Panc1 (cell line): Measurements from ENCODE around the gene CDH12. TPM values are rescaled to one million over a fixed set of nuclear protein-coding genes. Genes with fewer than 3 reads are reported as not detected.
"Not testable (repeated sequence)": the region's sequence is repeated elsewhere in the genome, so short reads cannot be mapped to it uniquely, and the experiment has no call there.

Experiments used
- ATAC-seq: fragments of 200-7000 bp; cut with Tn5 transposase; 2 replicates; pipeline ENCODE4 v1.9.1; 2020; ENCODE audit warnings: mild to moderate bottlenecking, moderate library complexity
- BruUV-seq: library from RNA; stranded (reverse); fragments of 400-500 nt; replicated peaks from 2 replicates; lab custom pipeline; 2021; lab: Mats Ljungman, UMichigan
- CTCF ChIA-PET: fragments of 300-600 bp; sonication (Branson Sonifier 250); formaldehyde crosslinking; loops from one replicate; lab custom pipeline; 2022; ENCODE audit warnings: antibody characterized with exemption; lab: Charles Lee
- POLR2A ChIA-PET: fragments of 300-600 bp; sonication (Branson Sonifier 250); formaldehyde crosslinking; loops from one replicate; lab custom pipeline; 2022; ENCODE audit warnings: antibody characterized with exemption; lab: Charles Lee
- DNase-seq: peaks from one replicate; pipeline ENCODE4 v3.0.0-alpha.2; 2010; ENCODE audit warnings: low read depth, low spot score
- H3K27ac ChIP-seq: 2 replicates; pipeline ENCODE4 v1.5.1; 2011; ENCODE audit warnings: mild to moderate bottlenecking, low read length, inconsistent platforms
- H3K27me3 ChIP-seq: fragments of 200-500 bp; sonication (Bioruptor generic); 2 replicates; pipeline ENCODE4 v1.6.0; 2014; ENCODE audit warnings: low read length, inconsistent platforms; ENCODE audit not compliant: control insufficient read depth, insufficient read depth
- H3K36me3 ChIP-seq: fragments of 200-500 bp; sonication (Bioruptor generic); 2 replicates; pipeline ENCODE4 v1.5.1; 2014; ENCODE audit warnings: inconsistent platforms, mild to moderate bottlenecking, low read length, moderate library complexity; ENCODE audit not compliant: control insufficient read depth, insufficient read depth
- H3K4me1 ChIP-seq: 2 replicates; pipeline ENCODE4 v1.5.1; 2011; ENCODE audit warnings: inconsistent platforms, mild to moderate bottlenecking, low read length, moderate library complexity; ENCODE audit not compliant: control insufficient read depth, insufficient read depth
- H3K4me3 ChIP-seq, 2 experiments: 2 replicates each; pipeline ENCODE4 v1.5.1; 2011 to 2012; ENCODE audit warnings: low read depth in 2 of 2, low read length in 2 of 2, mild to moderate bottlenecking in 2 of 2, inconsistent platforms in 1 of 2, moderate library complexity in 1 of 2
- H3K9me3 ChIP-seq: fragments of 200-500 bp; sonication (Bioruptor generic); 2 replicates; pipeline ENCODE4 v1.5.1; 2014; ENCODE audit warnings: low read depth, mild to moderate bottlenecking, inconsistent platforms, low read length, moderate library complexity; ENCODE audit not compliant: control insufficient read depth, insufficient read depth
- POLR2AphosphoS5 ChIP-seq: IDR thresholded peaks from 2 replicates; pipeline ENCODE4 v1.6.1; 2012; ENCODE audit warnings: mild to moderate bottlenecking, low read depth, low read length, moderate library complexity
- SIN3A ChIP-seq: IDR thresholded peaks from 2 replicates; pipeline ENCODE4 v1.6.1; 2012; ENCODE audit warnings: low read depth, mild to moderate bottlenecking, low read length, moderate library complexity, borderline replicate concordance; ENCODE audit not compliant: insufficient read depth
- TCF7L2 ChIP-seq: IDR thresholded peaks from 2 replicates; pipeline ENCODE4 v1.6.1; 2011; ENCODE audit warnings: mild to moderate bottlenecking, low read depth, low read length, inconsistent platforms
- in situ Hi-C: cut with HindIII; loops from 2 replicates; pipeline ENCODE4 v1.10.0; 2016; ENCODE audit warnings: low sequenced_read_pairs, low pct_unique_long_range_greater_than_20kb
- intact Hi-C: fragments of 100-400 bp; cut with micrococcal nuclease; formaldehyde crosslinking; loops from one replicate; pipeline ENCODE4 v1.10.0; 2022; ENCODE audit not compliant: unreplicated experiment
- total RNA-seq: library from RNA; stranded (reverse); gene quantifications from one replicate; pipeline ENCODE4 v1.2.1, GENCODE V29; 2021; ENCODE audit not compliant: unreplicated experiment
- TF ChIP-seq, protein P1 (sequence below): fragments of 450-650 bp; IDR thresholded peaks from 2 replicates; pipeline ENCODE4 v1.5.1; 2017; ENCODE audit warnings: mild to moderate bottlenecking
- TF ChIP-seq, protein P2 (sequence below), 2 experiments: IDR thresholded peaks; 2 replicates each; pipeline ENCODE4 v1.6.1; 2011 to 2012; ENCODE audit warnings: low read depth in 2 of 2, control low read depth in 1 of 2, low read length in 1 of 2, mild to moderate bottlenecking in 1 of 2, moderate library complexity in 1 of 2; ENCODE audit not compliant: insufficient read depth in 1 of 2

The CDH12 gene
- total RNA-seq, 1 experiment from 2014 or later: not detected

DNA sequence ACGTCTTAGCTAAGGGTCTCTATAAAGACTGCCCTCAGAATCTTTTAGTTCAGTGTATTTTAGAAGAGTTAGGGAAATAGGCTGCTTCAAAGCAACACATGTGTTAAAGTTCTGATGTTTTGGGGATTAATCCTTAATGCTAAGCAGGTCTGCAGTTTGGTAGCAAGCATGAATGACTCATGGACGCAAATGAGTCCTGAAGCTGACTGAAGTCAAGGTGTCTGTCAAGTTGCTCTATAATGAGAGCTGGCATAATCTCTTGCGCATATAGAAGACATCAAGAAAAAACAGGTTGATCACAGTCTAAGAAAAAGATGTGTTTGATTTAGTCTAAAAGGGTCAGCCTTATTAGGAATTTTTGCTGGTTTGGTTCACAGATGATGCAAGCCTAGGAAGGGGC is 630.1 kb downstream of the CDH12 start:
- Histone ChIP-seq H3K9me3 (no peaks in the 10 kb centered on the region), H3K27me3 (no peaks in the 10 kb centered on the region), H3K36me3 (no peaks in the 10 kb centered on the region), H3K4me3 (no peak overlapping the region), H3K4me1 (no peaks in the 10 kb centered on the region), H3K27ac (no peak overlapping the region)
- intact Hi-C loops (no loop called here), in situ Hi-C loops (no loop called here)
- no peak for ATAC-seq
- no peak for DNase-seq
- CTCF ChIA-PET: no interaction called here
- TF ChIP-seq, protein P1, sequence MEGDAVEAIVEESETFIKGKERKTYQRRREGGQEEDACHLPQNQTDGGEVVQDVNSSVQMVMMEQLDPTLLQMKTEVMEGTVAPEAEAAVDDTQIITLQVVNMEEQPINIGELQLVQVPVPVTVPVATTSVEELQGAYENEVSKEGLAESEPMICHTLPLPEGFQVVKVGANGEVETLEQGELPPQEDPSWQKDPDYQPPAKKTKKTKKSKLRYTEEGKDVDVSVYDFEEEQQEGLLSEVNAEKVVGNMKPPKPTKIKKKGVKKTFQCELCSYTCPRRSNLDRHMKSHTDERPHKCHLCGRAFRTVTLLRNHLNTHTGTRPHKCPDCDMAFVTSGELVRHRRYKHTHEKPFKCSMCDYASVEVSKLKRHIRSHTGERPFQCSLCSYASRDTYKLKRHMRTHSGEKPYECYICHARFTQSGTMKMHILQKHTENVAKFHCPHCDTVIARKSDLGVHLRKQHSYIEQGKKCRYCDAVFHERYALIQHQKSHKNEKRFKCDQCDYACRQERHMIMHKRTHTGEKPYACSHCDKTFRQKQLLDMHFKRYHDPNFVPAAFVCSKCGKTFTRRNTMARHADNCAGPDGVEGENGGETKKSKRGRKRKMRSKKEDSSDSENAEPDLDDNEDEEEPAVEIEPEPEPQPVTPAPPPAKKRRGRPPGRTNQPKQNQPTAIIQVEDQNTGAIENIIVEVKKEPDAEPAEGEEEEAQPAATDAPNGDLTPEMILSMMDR: no peak
- TF ChIP-seq TCF7L2 (no peak), SIN3A (no peak), POLR2AphosphoS5 (no peak)
- TF ChIP-seq, protein P2, sequence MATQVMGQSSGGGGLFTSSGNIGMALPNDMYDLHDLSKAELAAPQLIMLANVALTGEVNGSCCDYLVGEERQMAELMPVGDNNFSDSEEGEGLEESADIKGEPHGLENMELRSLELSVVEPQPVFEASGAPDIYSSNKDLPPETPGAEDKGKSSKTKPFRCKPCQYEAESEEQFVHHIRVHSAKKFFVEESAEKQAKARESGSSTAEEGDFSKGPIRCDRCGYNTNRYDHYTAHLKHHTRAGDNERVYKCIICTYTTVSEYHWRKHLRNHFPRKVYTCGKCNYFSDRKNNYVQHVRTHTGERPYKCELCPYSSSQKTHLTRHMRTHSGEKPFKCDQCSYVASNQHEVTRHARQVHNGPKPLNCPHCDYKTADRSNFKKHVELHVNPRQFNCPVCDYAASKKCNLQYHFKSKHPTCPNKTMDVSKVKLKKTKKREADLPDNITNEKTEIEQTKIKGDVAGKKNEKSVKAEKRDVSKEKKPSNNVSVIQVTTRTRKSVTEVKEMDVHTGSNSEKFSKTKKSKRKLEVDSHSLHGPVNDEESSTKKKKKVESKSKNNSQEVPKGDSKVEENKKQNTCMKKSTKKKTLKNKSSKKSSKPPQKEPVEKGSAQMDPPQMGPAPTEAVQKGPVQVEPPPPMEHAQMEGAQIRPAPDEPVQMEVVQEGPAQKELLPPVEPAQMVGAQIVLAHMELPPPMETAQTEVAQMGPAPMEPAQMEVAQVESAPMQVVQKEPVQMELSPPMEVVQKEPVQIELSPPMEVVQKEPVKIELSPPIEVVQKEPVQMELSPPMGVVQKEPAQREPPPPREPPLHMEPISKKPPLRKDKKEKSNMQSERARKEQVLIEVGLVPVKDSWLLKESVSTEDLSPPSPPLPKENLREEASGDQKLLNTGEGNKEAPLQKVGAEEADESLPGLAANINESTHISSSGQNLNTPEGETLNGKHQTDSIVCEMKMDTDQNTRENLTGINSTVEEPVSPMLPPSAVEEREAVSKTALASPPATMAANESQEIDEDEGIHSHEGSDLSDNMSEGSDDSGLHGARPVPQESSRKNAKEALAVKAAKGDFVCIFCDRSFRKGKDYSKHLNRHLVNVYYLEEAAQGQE (IDR thresholded peaks at IDR 0.05; ENCODE audit: insufficient read depth in 1 of 2, low read depth in 2 of 2, low read length in 1 of 2): no peak
- POLR2A ChIA-PET: no interaction called here
- no TSS peak for BruUV-seq

DNA sequence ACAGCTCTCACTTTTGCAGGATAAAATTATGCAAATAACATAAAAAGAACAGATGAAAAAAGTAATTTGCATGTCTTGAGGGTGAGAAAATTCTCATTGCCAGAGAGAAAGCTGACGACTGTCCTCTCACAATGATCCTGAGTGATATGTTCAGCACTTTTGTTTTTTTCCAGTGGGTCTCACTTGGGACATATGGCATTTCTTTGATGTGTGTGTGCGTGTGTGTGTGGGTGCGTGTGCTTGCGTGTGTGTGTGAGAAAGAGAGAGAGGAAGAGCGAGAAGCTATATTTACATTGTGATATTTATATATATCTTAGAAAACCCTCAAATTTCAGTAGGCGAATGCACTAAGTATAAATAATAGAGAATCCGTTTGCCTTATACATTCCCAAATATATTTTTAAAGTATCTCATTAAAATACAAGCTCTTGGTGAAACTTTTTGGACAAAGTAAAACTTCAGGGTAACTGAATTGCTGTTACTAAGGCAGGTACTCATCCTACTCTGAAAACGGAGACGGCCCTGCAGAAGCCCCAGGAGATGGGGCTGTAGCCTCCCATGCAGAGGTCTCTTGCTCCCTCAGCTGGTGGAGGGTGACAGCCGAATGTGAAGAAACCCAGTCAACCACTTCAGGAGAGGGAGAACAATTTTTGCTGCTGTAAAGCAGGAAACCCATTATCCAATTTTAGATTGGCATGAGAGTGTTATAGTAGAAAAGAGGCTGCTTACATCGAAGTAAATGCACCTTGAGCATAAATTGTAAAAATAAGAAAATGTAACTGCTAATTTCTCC is 639.2 kb downstream of the CDH12 start:
- H3K4me3 ChIP-seq, H3K27ac ChIP-seq, H3K27me3 ChIP-seq, POLR2A ChIA-PET, DNase-seq, H3K9me3 ChIP-seq, in situ Hi-C loops, BruUV-seq, H3K4me1 ChIP-seq, H3K36me3 ChIP-seq: not testable (repeated sequence)
- TF ChIP-seq, protein P1: peak; percentile 29; the same call in 1 of the 2 replicates
- peak; percentile 97 for ATAC-seq
- CTCF ChIA-PET: interaction anchor here (0.7 kb wide), 1 partner anchor 1235 kb away, joined by 3 read pairs; no protein-coding TSS in a partner anchor
- intact Hi-C loops: loop anchor here (2.0 to 5.0 kb wide), 2 partner anchors 295 to 397 kb away; no protein-coding TSS in a partner anchor

DNA sequence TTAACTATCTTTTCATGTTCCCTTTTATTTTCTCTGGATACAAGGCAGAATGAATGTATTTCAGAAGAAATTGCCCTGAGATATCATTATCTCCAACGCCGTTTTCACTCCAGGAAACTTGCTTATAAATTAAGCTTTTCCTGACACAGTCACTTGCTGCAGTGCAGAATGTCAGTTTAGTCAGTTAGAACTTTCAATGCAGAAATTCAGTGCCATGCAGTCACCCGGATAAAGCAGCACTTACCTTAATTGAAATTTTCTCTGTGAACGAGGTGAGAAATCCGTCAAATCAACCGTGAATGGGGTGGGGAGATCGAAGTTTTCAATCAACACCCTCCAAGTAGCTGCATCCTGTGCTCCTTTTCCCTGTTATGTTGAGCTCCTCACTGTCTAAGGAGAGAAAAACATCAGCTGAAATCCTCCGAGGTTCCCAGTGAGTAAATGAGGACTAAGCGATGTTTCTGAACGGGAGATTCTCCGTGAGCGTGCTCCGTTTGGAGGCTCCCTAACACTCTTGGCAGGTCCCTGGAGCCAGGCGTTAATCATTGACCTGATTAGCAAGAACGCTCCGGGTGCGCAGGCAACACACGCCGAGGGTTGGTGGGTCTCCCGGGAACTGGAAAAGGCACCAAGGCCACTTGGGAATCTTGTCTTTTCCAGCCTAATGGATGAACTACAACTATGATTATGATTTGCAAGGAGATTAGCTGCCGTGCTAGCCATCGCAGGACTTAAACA is 640.7 kb downstream of the CDH12 start:
- BruUV-seq, H3K27me3 ChIP-seq, POLR2A ChIA-PET, H3K9me3 ChIP-seq, in situ Hi-C loops, DNase-seq, H3K27ac ChIP-seq, H3K4me1 ChIP-seq, H3K36me3 ChIP-seq, CTCF ChIA-PET: not testable (repeated sequence)
- peak overlapping the region in 1 of 2 experiments; percentile 27; a peak in 1 of 4 replicates for H3K4me3 ChIP-seq
- ATAC-seq: peak; percentile 88
- intact Hi-C loops: loop anchor here (5.0 kb wide), 1 partner anchor 395 kb away; no protein-coding TSS in a partner anchor

DNA sequence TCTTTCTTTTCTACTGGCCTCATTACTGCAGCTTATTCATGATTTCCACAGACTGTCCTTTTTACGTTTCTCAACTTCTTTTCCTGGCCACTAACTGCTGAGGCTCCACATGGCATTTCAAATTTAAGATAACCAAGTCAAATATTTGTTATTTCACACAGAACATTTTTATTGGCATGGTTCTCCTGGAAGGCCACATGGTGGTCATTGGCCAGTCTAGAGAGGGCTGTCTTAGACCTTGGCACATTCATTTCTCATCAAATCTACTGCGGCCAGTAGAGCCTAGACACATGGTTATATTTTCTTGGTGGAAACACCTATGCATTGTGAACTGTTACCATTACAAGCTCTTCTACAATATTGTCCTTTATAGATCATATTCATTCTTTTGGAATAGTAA is 644.7 kb downstream of the CDH12 start:
- BruUV-seq, H3K27ac ChIP-seq, in situ Hi-C loops, H3K9me3 ChIP-seq, H3K27me3 ChIP-seq, H3K4me3 ChIP-seq, POLR2A ChIA-PET, ATAC-seq, intact Hi-C loops, DNase-seq, H3K4me1 ChIP-seq, CTCF ChIA-PET, H3K36me3 ChIP-seq: not testable (repeated sequence)
